T-helper 1 cell treated with Interleukin-12 subunit alpha and Interleukin-12 subunit beta and Interleukin-4 antibody, amounts not matched to agents 30 μg/mL and 1 μg/mL, for 36 hours (primary cell): ENCODE results near the gene NOTO.

Experiments used
- H3K27ac Mint-ChIP-seq: one replicate; pipeline ENCODE4 v1.8.0; 2021; ENCODE audit warnings: mild to moderate bottlenecking, mixed read lengths
- H3K27me3 Mint-ChIP-seq: one replicate; pipeline ENCODE4 v1.8.0; 2021; ENCODE audit warnings: low read depth, mixed read lengths
- H3K36me3 Mint-ChIP-seq: one replicate; pipeline ENCODE4 v1.8.0; 2021; ENCODE audit warnings: low read depth, mixed read lengths
- H3K4me1 Mint-ChIP-seq: one replicate; pipeline ENCODE4 v1.8.0; 2021; ENCODE audit warnings: low read depth, mixed read lengths
- H3K4me3 Mint-ChIP-seq: one replicate; pipeline ENCODE4 v1.8.0; 2021; ENCODE audit warnings: mild to moderate bottlenecking, moderate library complexity, mixed read lengths
- H3K9me3 Mint-ChIP-seq: one replicate; pipeline ENCODE4 v1.8.0; 2021; ENCODE audit warnings: mixed read lengths

Gene NOTO

DNA sequence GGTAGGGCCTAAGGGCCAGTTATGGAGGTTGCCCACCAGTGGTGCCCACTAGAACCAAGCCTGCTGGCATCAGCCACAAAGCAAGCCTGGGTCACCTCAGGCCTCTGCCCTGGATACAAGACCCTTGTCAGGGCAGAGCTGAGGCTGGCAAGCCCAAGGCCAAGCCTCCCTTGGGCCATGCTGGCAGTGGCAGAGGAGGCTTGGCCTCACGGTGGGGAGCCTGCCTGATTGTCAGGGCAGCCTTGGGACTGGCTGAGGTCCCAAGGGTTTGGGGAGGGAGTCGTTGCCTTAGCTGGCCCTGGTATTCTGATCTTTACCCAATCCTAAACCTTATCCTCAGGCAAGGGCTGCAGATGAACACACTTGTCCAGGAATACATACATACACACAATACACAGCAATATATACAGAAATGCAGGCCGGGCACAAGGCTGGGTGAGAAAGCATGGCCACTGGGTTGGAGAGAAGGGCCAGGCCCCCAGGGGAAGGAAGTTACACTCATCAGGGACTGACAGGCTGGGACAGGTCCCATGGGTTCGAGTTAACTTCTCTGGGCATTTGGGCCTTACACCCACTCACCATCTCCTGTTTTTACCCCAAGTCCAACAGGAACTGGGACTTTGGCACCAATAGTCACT is 52.8 kb downstream of the NOTO start:
- no peak overlapping the region for H3K27ac Mint-ChIP-seq
- H3K9me3 Mint-ChIP-seq: no peaks in the 10 kb centered on the region
- H3K4me1 Mint-ChIP-seq: no peaks in the 10 kb centered on the region
- no peaks in the 10 kb centered on the region for H3K27me3 Mint-ChIP-seq
- H3K36me3 Mint-ChIP-seq: peaks cover 15% of the 10 kb centered on the region
- no peak overlapping the region for H3K4me3 Mint-ChIP-seq

DNA sequence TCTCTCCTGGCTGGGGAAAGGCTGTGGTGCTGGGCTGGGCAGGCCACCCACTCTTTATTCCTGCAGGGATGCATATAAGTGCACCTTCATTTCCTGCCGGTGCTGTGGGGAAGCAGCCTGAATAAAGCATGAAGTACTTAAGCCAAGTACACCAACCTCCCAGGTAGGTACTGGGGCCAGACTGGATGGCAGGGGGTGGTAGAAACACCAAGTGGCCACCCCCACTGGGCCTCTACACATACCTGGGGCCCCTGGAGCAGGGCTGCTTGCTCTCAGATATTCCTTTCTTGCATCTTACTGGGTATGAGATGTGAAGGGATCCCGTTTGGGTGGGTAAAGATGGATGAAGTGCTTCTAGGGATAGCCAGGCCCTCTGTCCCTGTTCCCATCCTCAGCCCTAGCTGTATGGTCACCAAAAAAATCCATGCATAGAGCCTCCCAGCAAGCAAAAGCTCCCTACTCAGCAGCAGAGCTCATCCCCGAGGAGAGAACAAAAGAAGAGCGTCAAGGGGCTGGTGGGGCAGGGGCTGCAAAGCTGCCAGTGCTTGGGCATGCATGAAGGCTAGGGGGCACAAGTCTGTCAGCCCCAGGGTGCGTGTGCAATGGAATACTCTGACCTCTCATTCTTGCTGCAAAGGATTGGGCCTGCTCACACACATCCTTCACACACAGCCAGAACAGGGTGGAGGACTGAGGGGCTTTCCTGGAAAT is 53.7 kb downstream of the NOTO start:
- H3K4me3 Mint-ChIP-seq: no peak overlapping the region
- no peaks in the 10 kb centered on the region for H3K4me1 Mint-ChIP-seq
- no peaks in the 10 kb centered on the region for H3K27me3 Mint-ChIP-seq
- no peaks in the 10 kb centered on the region for H3K9me3 Mint-ChIP-seq
- peaks cover 6% of the 10 kb centered on the region for H3K36me3 Mint-ChIP-seq
- H3K27ac Mint-ChIP-seq: no peak overlapping the region

DNA sequence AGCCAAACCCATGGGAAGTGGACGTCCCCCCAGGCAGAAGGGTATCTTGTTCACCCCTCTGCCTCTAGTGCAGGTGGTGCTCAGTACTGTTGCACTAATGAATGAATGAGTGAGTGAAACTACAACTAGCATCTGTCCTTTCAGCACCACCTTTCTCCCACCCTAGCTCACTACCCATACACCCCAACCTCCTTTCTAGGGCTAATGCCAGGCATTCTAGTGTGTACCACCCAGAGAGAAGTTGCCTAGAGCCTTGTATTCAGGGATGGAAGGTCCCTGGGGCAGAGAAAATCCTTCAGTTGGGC is 54.2 kb downstream of the NOTO start:
- no peak overlapping the region for H3K4me3 Mint-ChIP-seq
- H3K9me3 Mint-ChIP-seq: no peaks in the 10 kb centered on the region
- H3K4me1 Mint-ChIP-seq: no peaks in the 10 kb centered on the region
- no peak overlapping the region for H3K27ac Mint-ChIP-seq
- no peaks in the 10 kb centered on the region for H3K27me3 Mint-ChIP-seq
- H3K36me3 Mint-ChIP-seq: peaks cover 6% of the 10 kb centered on the region

DNA sequence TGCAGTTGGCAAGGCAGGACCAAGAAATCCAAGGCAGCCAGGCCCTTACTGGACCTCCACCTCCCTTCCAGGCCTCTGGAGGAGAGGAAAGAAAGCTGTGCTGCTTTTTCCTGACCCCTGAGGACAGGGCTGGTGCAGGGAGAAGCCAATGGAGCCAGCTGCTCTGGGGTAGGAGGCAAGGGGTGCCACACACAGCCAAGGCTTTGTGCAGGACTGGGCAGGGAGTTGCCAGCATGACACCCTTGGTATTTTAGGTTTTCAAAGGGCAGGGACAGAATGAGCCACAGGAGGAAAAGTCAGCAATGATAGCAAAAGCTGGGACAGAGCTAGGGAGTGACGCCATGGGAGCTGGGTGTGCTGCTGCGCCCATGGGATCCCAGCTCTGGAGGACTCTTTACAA is 54.6 kb downstream of the NOTO start:
- no peaks in the 10 kb centered on the region for H3K9me3 Mint-ChIP-seq
- peaks cover 6% of the 10 kb centered on the region for H3K36me3 Mint-ChIP-seq
- H3K4me1 Mint-ChIP-seq: no peaks in the 10 kb centered on the region
- no peaks in the 10 kb centered on the region for H3K27me3 Mint-ChIP-seq
- no peak overlapping the region for H3K27ac Mint-ChIP-seq
- H3K4me3 Mint-ChIP-seq: no peak overlapping the region

DNA sequence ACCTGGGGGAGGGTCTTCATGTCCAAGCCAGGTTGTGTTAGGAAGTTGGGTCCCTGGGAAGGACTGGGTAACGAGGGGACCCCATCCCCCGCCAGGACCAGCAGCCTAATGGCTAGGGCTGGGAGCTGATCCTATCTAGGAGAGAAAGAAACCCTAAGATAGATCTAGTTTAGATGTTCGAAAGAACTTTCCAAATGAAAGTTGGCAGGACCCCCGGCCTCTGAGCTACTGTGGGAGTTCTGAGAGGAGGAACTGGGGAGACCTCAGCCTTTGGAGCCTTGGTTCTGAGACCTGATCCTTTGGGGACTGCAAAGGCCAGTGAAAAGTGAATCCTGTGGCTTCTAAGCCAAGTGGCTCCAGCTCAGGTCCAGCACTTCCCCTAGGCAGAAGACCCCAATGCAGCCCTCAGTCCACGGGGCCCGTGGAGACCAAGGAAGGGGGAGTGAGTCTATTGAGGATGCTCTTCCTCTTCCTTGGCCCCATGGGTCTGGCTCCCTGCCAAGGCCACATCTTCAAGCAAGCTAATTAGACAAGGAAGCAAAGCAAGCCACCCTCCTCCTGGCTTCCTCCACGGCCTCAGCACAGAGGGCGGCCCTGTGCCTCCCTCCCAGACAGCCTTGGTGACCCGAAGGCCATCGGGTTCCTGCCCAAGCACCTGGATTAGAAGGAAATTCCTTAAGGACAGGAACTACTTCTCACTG is 55.2 kb downstream of the NOTO start:
- Mint-ChIP-seq H3K4me3 (no peak overlapping the region), H3K27ac (no peak overlapping the region), H3K27me3 (no peaks in the 10 kb centered on the region), H3K4me1 (no peaks in the 10 kb centered on the region), H3K36me3 (peaks cover 6% of the 10 kb centered on the region), H3K9me3 (no peaks in the 10 kb centered on the region)

DNA sequence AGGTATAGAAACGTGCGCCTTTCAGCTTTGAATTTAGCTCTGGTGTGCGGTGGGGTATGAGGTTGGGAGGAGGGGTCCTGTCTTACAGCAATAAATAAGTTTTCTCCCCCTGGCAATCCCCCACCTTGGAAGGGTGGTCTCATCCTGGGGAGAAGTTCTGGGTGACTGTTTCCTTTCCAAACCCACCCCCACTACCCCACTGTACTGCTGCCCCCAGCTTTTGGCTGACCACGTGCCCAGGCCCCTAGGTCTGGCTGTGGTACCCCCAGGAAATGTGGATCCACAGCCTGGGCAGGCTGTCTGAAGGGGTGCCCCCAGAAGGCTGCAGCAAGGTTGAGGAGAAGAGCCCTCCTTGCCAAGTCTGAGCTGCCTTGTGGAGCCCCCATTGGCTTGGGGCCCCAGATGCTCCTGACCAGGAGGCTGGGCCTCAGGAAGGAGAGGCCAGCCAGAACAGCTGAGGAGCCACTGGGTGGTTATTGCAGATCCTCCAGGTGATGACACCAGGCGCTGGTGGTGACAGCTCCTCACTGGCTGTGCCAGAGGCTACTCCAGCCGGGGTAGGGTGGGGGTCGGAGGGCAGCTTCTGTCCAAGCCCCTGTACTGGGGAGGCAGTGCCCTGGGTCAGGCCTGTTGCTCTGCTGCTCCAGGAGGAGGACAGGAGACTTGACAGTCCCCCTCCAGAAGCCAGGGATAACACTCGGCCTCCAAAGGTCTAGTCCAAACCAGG is 56.0 kb downstream of the NOTO start:
- peaks cover 1% of the 10 kb centered on the region for H3K36me3 Mint-ChIP-seq
- no peak overlapping the region for H3K4me3 Mint-ChIP-seq

DNA sequence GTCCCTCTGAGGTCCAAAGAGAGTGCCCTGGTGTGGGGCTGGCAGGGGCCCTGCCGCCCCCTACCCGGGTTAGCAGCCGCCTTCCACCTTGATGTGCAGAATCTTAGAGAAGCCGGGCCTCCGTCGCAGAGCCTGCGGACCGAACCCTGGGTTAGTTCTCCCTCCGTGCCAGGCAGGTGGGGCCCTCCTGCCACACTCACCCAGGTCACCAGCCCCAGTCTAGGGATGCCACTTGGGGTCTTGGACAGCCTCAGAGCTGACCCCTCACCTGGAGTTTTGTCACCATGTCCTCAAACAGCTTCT is 56.5 kb downstream of the NOTO start:
- H3K27ac Mint-ChIP-seq: no peak overlapping the region

More for the DNA sequence above, 56.0 kb downstream of the NOTO start:
- no peak overlapping the region for H3K27ac Mint-ChIP-seq
- H3K9me3 Mint-ChIP-seq: no peaks in the 10 kb centered on the region
- no peaks in the 10 kb centered on the region for H3K27me3 Mint-ChIP-seq
- H3K4me1 Mint-ChIP-seq: no peaks in the 10 kb centered on the region

DNA sequence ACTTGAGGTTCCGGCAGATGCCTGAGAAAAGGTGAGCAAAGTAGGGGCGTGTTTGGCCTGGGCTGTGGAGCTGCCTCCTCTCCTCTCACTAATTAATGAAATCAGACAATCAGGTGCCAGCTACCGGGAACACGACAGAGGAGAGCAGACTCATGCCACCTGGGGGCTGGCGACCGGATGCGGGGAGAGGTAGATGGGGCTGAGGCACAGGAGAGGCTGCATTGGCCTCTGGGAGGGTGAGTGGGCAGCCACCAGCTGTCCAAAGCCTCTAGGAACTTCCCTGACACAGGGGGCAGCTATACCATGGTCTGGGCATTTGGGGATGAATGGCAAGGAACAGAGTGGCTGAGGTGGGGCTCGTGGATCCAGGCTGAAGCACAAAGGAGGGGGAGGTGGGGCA is 56.9 kb downstream of the NOTO start:
- H3K27me3 Mint-ChIP-seq: no peaks in the 10 kb centered on the region
- H3K4me1 Mint-ChIP-seq: no peaks in the 10 kb centered on the region
- no peaks in the 10 kb centered on the region for H3K36me3 Mint-ChIP-seq
- no peak overlapping the region for H3K27ac Mint-ChIP-seq
- H3K9me3 Mint-ChIP-seq: no peaks in the 10 kb centered on the region
- no peak overlapping the region for H3K4me3 Mint-ChIP-seq

More for the DNA sequence above, 56.5 kb downstream of the NOTO start:
- no peaks in the 10 kb centered on the region for H3K27me3 Mint-ChIP-seq
- H3K9me3 Mint-ChIP-seq: no peaks in the 10 kb centered on the region
- no peak overlapping the region for H3K4me3 Mint-ChIP-seq
- no peaks in the 10 kb centered on the region for H3K4me1 Mint-ChIP-seq
- no peaks in the 10 kb centered on the region for H3K36me3 Mint-ChIP-seq

DNA sequence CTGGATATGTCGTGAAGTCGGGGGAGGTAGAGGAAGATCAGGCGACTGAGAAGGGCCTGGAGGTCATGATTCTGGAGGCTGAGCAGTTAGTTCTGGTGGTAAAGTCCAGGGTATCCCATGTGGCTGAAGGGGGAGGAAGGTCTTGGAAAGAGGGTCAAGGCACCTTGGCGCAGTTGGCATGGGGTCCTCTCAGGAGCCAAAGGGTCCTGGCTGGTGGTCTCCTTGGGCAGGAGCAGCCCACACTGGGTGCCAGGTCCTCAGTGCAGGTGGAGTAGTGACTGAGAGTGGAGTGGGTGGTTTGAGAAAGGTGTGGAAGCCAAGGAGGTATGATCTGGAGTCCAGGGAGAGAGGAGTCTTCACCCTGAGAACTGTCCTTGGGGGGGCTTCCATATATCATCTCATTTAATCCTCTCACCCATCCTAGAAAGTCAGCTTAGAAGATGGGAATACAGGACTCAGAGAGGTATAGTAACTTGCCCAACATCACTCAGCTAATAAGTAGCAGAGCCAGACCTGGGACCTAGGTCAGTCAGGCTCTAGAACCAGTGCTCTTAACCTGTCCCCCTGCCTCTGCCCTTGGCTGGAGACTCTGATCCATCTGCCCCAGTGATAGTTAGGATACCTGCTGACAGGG is 57.4 kb downstream of the NOTO start:
- no peaks in the 10 kb centered on the region for H3K27me3 Mint-ChIP-seq
- no peaks in the 10 kb centered on the region for H3K9me3 Mint-ChIP-seq
- H3K36me3 Mint-ChIP-seq: no peaks in the 10 kb centered on the region
- H3K27ac Mint-ChIP-seq: no peak overlapping the region
- H3K4me3 Mint-ChIP-seq: no peak overlapping the region
- H3K4me1 Mint-ChIP-seq: no peaks in the 10 kb centered on the region

DNA sequence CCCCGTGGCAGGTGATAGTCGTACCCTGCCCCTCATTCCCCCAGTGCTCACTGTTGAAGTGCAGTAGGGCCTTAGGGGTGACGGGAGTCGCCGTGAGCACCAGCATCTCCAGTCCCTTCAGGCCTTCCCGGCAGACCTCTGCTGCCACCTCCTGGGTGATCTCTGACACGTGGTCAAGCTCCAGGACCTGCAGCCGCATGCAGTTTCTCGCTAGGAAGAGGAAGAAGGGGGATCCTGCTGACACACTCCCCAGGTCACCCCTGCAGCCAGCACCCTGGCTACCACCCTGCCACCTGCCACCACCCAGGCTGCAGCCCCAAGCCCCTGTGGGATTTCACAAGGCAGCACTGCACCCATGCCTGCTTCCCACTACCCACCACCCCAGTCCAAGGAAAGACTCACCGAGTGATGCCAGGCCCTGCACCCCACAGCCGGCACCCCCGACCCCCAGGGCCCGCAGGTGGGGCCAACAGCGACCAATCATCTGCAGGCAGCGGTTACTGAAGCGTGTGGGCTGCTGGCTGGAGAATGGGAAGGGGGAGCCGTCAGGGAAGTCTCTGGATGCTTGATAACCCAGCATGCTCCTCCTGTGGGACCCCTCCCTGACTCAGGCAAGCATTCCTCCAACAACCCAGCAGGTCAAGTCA is 58.1 kb downstream of the NOTO start:
- Mint-ChIP-seq H3K27ac (no peak overlapping the region), H3K9me3 (no peaks in the 10 kb centered on the region), H3K4me3 (no peak overlapping the region), H3K27me3 (no peaks in the 10 kb centered on the region), H3K36me3 (no peaks in the 10 kb centered on the region), H3K4me1 (no peaks in the 10 kb centered on the region)
